WTC11 (cell line): ENCODE results near the gene GZMB. TPM values are rescaled to one million over a fixed set of nuclear protein-coding genes. Genes with fewer than 3 reads are reported as not detected.

Source experiments
- ATAC-seq: fragments of 200-7000 bp; cut with Tn5 transposase; 2 replicates; pipeline ENCODE4 v1.10.0; 2021; ENCODE audit warnings: mild to moderate bottlenecking, moderate library complexity
- CTCF ChIA-PET: fragments of 300-600 bp; sonication (Branson Sonifier 250); formaldehyde crosslinking; loops from one replicate; lab custom pipeline; 2021; ENCODE audit warnings: antibody characterized with exemption; lab: Charles Lee
- POLR2A ChIA-PET: fragments of 350-600 bp; sonication (Branson Sonifier 250); formaldehyde crosslinking; loops from one replicate; lab custom pipeline; 2021; ENCODE audit warnings: antibody characterized with exemption; lab: Charles Lee
- DNase-seq: peaks from one replicate; pipeline ENCODE4 v3.0.0; 2021; ENCODE audit warnings: low spot score
- H3K27ac Mint-ChIP-seq: 2 replicates; pipeline ENCODE4 v1.8.0; 2021; ENCODE audit warnings: mixed read lengths
- H3K27me3 Mint-ChIP-seq: 2 replicates; pipeline ENCODE4 v1.8.0; 2021; ENCODE audit warnings: low read depth, mild to moderate bottlenecking, moderate library complexity, mixed read lengths
- H3K36me3 Mint-ChIP-seq: 2 replicates; pipeline ENCODE4 v1.8.0; 2021; ENCODE audit warnings: mixed read lengths
- H3K4me1 Mint-ChIP-seq: 2 replicates; pipeline ENCODE4 v1.8.0; 2022; ENCODE audit warnings: mixed read lengths
- H3K4me3 Mint-ChIP-seq: 2 replicates; pipeline ENCODE4 v1.8.0; 2021; ENCODE audit warnings: mild to moderate bottlenecking, moderate library complexity, mixed read lengths
- H3K9me3 Mint-ChIP-seq: 2 replicates; pipeline ENCODE4 v1.8.0; 2021; ENCODE audit warnings: mixed read lengths
- AFF4 ChIP-seq: sonication (generic); formaldehyde crosslinking; IDR thresholded peaks from 2 replicates; pipeline ENCODE4 v1.8.1; 2023; ENCODE audit warnings: mild to moderate bottlenecking, missing genetic modification reagents, borderline replicate concordance
- EMX1 ChIP-seq: fragments of 250-450 bp; sonication (Bioruptor Pico); IDR thresholded peaks from 2 replicates; pipeline ENCODE4 v1.8.0; 2021; ENCODE audit warnings: mild to moderate bottlenecking
- FOXK1 ChIP-seq: sonication (generic); formaldehyde crosslinking; IDR thresholded peaks from 2 replicates; pipeline ENCODE4 v1.8.0; 2022; ENCODE audit warnings: mild to moderate bottlenecking, moderate library complexity, missing genetic modification reagents
- GABPB1 ChIP-seq: sonication (generic); formaldehyde crosslinking; IDR thresholded peaks from 2 replicates; pipeline ENCODE4 v1.8.1; 2023; ENCODE audit warnings: mild to moderate bottlenecking, missing genetic modification reagents
- HMGXB4 ChIP-seq: sonication (generic); formaldehyde crosslinking; IDR thresholded peaks from 2 replicates; pipeline ENCODE4 v1.8.1; 2023; ENCODE audit warnings: mild to moderate bottlenecking, moderate library complexity, missing genetic modification reagents
- NFATC4 ChIP-seq: fragments of 250-450 bp; sonication (Bioruptor Pico); IDR thresholded peaks from 2 replicates; pipeline ENCODE4 v1.9.0; 2021; ENCODE audit warnings: mild to moderate bottlenecking
- NR2C2 ChIP-seq: sonication (generic); formaldehyde crosslinking; IDR thresholded peaks from 2 replicates; pipeline ENCODE4 v1.8.0; 2022; ENCODE audit warnings: mild to moderate bottlenecking, missing genetic modification reagents
- OVOL2 ChIP-seq: fragments of 250-450 bp; sonication (Bioruptor Pico); IDR thresholded peaks from 2 replicates; pipeline ENCODE4 v1.9.0; 2021; ENCODE audit warnings: mild to moderate bottlenecking, borderline replicate concordance
- TP53 ChIP-seq: sonication (generic); formaldehyde crosslinking; IDR thresholded peaks from 2 replicates; pipeline ENCODE4 v1.8.1; 2023; ENCODE audit warnings: mild to moderate bottlenecking, missing genetic modification reagents
- ZNF232 ChIP-seq: sonication (generic); formaldehyde crosslinking; IDR thresholded peaks from 2 replicates; pipeline ENCODE4 v1.8.0; 2022; ENCODE audit warnings: mild to moderate bottlenecking, missing genetic modification reagents
- ZSCAN18 ChIP-seq: fragments of 250-450 bp; sonication (Bioruptor Pico); IDR thresholded peaks from 2 replicates; pipeline ENCODE4 v2.1.2; 2022; ENCODE audit warnings: mild to moderate bottlenecking, moderate library complexity
- total RNA-seq: library from RNA; stranded (reverse); gene quantifications from 3 replicates; pipeline ENCODE4 v1.2.3, GENCODE V29; 2021
- TF ChIP-seq, protein P1 (sequence below): sonication (generic); formaldehyde crosslinking; conservative IDR thresholded peaks from 2 replicates; pipeline ENCODE4 v1.8.1; 2023; ENCODE audit warnings: mild to moderate bottlenecking, low read depth, missing genetic modification reagents, moderate library complexity
- TF ChIP-seq, protein P2 (sequence below): fragments of 250-450 bp; sonication (Bioruptor Pico); IDR thresholded peaks from 2 replicates; pipeline ENCODE4 v1.9.0; 2021; ENCODE audit warnings: mild to moderate bottlenecking
- TF ChIP-seq, protein P3 (sequence below): sonication (generic); formaldehyde crosslinking; IDR thresholded peaks from 2 replicates; pipeline ENCODE4 v1.8.1; 2023; ENCODE audit warnings: mild to moderate bottlenecking, missing genetic modification reagents
- TF ChIP-seq, protein P4 (sequence below): fragments of 250-450 bp; sonication (Bioruptor Pico); IDR thresholded peaks from 2 replicates; pipeline ENCODE4 v1.9.0; 2021; ENCODE audit warnings: moderate library complexity, mild to moderate bottlenecking, inconsistent platforms, borderline replicate concordance

The GZMB gene
- total RNA-seq, 1 experiment from 2014 or later, result 0.68 TPM

GRCh38 chr14:24631749-24632335 lies 2.1 kb downstream of the GZMB start (continued):
- TF ChIP-seq, protein P1, sequence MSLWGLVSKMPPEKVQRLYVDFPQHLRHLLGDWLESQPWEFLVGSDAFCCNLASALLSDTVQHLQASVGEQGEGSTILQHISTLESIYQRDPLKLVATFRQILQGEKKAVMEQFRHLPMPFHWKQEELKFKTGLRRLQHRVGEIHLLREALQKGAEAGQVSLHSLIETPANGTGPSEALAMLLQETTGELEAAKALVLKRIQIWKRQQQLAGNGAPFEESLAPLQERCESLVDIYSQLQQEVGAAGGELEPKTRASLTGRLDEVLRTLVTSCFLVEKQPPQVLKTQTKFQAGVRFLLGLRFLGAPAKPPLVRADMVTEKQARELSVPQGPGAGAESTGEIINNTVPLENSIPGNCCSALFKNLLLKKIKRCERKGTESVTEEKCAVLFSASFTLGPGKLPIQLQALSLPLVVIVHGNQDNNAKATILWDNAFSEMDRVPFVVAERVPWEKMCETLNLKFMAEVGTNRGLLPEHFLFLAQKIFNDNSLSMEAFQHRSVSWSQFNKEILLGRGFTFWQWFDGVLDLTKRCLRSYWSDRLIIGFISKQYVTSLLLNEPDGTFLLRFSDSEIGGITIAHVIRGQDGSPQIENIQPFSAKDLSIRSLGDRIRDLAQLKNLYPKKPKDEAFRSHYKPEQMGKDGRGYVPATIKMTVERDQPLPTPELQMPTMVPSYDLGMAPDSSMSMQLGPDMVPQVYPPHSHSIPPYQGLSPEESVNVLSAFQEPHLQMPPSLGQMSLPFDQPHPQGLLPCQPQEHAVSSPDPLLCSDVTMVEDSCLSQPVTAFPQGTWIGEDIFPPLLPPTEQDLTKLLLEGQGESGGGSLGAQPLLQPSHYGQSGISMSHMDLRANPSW (CRISPR knock-in tag), result no peak
- TF ChIP-seq EMX1 (CRISPR knock-in tag) (no peak), ZNF232 (CRISPR knock-in tag) (no peak), ZSCAN18 (no peak), NFATC4 (CRISPR knock-in tag) (no peak), NR2C2 (CRISPR knock-in tag) (no peak), FOXK1 (CRISPR knock-in tag) (no peak), TP53 (CRISPR knock-in tag) (no peak), OVOL2 (CRISPR knock-in tag) (no peak), HMGXB4 (CRISPR knock-in tag) (no peak)
- TF ChIP-seq, protein P2, sequence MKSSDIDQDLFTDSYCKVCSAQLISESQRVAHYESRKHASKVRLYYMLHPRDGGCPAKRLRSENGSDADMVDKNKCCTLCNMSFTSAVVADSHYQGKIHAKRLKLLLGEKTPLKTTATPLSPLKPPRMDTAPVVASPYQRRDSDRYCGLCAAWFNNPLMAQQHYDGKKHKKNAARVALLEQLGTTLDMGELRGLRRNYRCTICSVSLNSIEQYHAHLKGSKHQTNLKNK (CRISPR knock-in tag), result no peak
- TF ChIP-seq, protein P3, sequence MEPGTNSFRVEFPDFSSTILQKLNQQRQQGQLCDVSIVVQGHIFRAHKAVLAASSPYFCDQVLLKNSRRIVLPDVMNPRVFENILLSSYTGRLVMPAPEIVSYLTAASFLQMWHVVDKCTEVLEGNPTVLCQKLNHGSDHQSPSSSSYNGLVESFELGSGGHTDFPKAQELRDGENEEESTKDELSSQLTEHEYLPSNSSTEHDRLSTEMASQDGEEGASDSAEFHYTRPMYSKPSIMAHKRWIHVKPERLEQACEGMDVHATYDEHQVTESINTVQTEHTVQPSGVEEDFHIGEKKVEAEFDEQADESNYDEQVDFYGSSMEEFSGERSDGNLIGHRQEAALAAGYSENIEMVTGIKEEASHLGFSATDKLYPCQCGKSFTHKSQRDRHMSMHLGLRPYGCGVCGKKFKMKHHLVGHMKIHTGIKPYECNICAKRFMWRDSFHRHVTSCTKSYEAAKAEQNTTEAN, result no peak

GRCh38 chr14:24630872-24631477 lies 3.0 kb downstream of the GZMB start:
- ATAC-seq (no peak), DNase-seq (no peak)
- ChIA-PET CTCF (no interaction called here), POLR2A (no interaction called here)
- Mint-ChIP-seq H3K4me3 (no peak overlapping the region), H3K27ac (no peak overlapping the region), H3K4me1 (no peaks in the 10 kb centered on the region), H3K36me3 (no peaks in the 10 kb centered on the region), H3K9me3 (no peaks in the 10 kb centered on the region), H3K27me3 (no peaks in the 10 kb centered on the region; the same call in 1 of the 2 replicates)
- TF ChIP-seq, protein P2 (CRISPR knock-in tag), result no peak
- TF ChIP-seq, protein P3, result no peak
- TF ChIP-seq AFF4 (CRISPR knock-in tag), result no peak
- no peak for TF ChIP-seq NR2C2 (CRISPR knock-in tag)
- TF ChIP-seq, protein P4, sequence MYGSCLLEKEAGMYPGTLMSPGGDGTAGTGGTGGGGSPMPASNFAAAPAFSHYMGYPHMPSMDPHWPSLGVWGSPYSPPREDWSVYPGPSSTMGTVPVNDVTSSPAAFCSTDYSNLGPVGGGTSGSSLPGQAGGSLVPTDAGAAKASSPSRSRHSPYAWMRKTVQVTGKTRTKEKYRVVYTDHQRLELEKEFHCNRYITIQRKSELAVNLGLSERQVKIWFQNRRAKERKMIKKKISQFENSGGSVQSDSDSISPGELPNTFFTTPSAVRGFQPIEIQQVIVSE (CRISPR knock-in tag), result no peak
- TF ChIP-seq GABPB1, result no peak
- TF ChIP-seq, protein P1 (CRISPR knock-in tag), result no peak
